Activated CD4-positive, alpha-beta memory T cell treated with anti-CD3 and anti-CD28 coated beads, Interleukin-2, amount 10 ng/mL, durations not matched to agents 7 days and 5 days (primary cell): ENCODE measurements around the gene SYTL2. TPM values are rescaled to one million over a fixed set of nuclear protein-coding genes. Genes with fewer than 3 reads are reported as not detected.

Source experiments
- total RNA-seq, 2 experiments: library from RNA; stranded (reverse); gene quantifications; one replicate each; pipeline ENCODE4 v1.2.3, GENCODE V29; 2021

SYTL2 gene
- total RNA-seq, 2 experiments from 2014 or later, result 93.0 to 99.2 TPM

Other genes starting within 250 kb of the SYTL2 start
- 1 to 10 TPM; 1.3 to 1.7 TPM for gene DLG2, start 183.8 kb downstream of the SYTL2 start, total RNA-seq
- gene TMEM126B, start 182.5 kb downstream of the SYTL2 start, total RNA-seq, result 10 to 100 TPM; 48.8 to 50.3 TPM
- 10 to 100 TPM; 31.8 to 35.6 TPM for gene TMEM126A, start 163.2 kb downstream of the SYTL2 start, total RNA-seq
- 10 to 100 TPM; 66.0 to 68.4 TPM for gene CREBZF, start 146.0 kb downstream of the SYTL2 start, total RNA-seq
- gene CCDC89, start 124.9 kb downstream of the SYTL2 start, total RNA-seq, result 1 to 10 TPM; 1.1 to 1.7 TPM
- gene CCDC83, start 44.2 kb upstream of the SYTL2 start, total RNA-seq, result not detected